22Rv1 (cell line): ENCODE data around the gene ASXL3.

Experiments
- H3K27ac ChIP-seq: fragments of 450-650 bp; 2 replicates; pipeline ENCODE4 v1.5.1; 2017
- ZFX ChIP-seq: fragments of 450-650 bp; IDR thresholded peaks from 2 replicates; pipeline ENCODE4 v1.6.1; 2017; ENCODE audit warnings: antibody characterized with exemption, borderline replicate concordance
- TF ChIP-seq, protein P1 (sequence below): fragments of 450-650 bp; IDR thresholded peaks from 2 replicates; pipeline ENCODE4 v1.5.1; 2017; ENCODE audit warnings: mild to moderate bottlenecking

Gene ASXL3

DNA sequence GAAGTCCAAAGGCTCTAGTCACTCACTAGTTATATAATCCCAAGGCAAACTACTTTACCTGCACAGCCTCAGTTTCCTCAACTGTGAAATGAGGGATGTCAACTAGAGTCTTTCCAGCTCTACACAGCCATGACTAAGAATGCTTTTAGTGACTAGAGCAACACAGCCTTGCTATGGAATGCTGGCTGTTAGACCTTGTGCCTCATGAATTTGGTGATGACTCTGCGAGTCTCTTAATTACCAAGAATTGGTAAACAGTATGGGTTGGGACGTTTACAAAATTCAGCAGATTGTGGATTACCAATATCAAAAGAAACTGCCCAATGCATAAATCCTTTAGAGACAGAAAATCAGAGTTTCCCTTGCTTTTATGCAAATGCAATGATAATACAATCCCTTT lies 163.7 kb downstream of the ASXL3 start:
- no peak overlapping the region for H3K27ac ChIP-seq
- TF ChIP-seq, protein P1, sequence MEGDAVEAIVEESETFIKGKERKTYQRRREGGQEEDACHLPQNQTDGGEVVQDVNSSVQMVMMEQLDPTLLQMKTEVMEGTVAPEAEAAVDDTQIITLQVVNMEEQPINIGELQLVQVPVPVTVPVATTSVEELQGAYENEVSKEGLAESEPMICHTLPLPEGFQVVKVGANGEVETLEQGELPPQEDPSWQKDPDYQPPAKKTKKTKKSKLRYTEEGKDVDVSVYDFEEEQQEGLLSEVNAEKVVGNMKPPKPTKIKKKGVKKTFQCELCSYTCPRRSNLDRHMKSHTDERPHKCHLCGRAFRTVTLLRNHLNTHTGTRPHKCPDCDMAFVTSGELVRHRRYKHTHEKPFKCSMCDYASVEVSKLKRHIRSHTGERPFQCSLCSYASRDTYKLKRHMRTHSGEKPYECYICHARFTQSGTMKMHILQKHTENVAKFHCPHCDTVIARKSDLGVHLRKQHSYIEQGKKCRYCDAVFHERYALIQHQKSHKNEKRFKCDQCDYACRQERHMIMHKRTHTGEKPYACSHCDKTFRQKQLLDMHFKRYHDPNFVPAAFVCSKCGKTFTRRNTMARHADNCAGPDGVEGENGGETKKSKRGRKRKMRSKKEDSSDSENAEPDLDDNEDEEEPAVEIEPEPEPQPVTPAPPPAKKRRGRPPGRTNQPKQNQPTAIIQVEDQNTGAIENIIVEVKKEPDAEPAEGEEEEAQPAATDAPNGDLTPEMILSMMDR: no peak
- TF ChIP-seq ZFX: no peak

DNA sequence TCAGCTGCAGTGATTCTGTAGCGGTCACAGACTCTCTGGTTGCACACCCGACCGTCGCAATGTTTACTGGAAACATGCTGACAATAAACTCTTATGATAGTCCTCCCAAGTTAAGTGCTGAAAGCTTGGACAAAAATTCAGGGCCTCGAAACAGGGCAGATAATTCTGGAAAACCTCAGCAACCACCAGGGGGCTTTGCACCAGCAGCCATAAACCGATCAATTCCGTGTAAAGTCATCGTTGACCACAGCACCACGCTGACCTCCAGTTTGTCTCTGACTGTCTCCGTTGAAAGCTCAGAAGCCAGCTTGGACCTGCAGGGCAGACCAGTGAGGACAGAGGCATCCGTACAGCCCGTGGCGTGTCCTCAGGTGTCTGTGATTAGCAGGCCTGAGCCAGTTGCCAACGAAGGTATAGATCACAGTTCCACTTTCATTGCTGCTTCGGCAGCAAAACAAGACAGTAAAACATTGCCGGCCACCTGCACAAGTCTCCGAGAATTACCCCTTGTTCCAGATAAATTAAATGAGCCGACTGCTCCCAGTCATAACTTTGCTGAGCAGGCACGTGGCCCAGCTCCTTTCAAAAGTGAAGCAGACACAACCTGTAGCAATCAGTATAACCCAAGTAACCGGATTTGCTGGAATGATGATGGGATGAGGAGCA lies 166.1 kb downstream of the ASXL3 start:
- no peak overlapping the region for H3K27ac ChIP-seq
- TF ChIP-seq, protein P1: peak; percentile 26
- TF ChIP-seq ZFX: no peak

DNA sequence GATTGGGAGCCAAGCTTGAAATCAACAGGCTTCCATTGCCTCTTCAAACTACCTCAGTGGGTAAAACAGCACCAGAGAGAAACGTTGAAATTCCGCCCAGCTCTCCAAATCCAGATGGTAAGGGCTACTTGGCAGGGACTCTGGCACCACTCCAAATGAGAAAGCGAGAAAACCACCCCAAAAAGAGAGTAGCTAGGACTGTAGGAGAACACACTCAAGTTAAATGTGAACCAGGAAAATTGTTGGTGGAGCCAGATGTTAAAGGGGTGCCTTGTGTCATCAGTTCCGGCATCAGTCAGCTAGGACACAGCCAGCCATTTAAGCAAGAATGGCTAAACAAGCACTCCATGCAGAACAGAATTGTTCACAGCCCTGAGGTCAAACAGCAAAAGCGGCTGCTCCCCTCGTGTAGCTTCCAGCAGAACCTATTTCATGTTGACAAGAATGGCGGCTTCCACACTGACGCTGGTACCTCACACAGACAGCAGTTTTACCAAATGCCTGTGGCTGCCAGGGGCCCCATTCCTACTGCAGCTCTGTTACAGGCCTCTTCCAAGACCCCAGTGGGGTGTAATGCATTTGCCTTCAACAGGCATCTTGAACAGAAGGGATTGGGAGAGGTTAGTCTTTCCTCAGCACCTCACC lies 167.3 kb downstream of the ASXL3 start:
- TF ChIP-seq ZFX: no peak
- TF ChIP-seq, protein P1: no peak
- no peak overlapping the region for H3K27ac ChIP-seq

DNA sequence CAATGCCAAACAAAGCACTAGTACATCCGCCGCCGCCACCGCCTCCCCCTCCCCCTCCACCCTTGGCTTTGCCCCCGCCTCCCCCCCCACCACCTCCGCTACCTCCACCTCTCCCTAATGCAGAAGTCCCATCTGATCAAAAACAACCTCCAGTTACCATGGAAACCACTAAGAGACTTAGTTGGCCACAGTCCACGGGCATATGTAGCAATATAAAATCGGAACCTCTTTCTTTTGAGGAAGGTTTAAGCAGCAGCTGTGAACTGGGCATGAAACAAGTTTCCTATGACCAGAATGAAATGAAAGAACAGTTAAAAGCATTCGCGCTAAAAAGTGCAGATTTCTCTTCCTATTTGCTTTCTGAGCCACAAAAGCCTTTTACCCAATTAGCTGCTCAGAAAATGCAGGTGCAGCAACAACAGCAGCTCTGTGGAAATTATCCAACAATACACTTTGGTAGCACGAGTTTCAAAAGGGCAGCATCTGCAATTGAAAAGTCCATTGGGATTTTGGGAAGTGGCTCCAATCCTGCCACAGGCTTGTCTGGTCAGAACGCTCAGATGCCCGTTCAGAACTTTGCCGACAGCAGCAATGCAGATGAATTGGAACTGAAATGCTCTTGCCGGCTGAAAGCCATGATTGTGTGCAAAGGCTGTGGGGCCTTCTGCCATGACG lies 168.0 kb downstream of the ASXL3 start:
- TF ChIP-seq, protein P1: no peak
- no peak for TF ChIP-seq ZFX

DNA sequence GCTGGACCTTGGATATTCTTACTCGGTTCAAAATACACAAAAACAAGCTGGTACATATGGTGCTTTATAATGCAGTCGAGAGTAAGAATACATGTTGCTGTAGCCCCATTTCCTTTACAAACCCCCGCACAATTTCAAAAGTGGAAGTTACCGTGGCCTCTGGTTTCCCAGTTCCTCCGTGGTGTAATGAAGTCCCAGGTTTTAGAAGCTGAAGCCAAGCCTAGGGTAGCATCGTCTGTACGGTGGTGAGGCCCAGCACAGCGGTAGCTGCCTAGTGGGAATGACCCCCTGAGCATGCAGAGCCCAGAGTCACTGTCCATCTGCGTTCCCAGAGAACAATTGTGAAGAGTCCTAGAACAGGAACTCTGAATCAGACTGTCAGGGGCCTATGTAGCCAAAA lies 171.8 kb downstream of the ASXL3 start:
- TF ChIP-seq ZFX: no peak
- TF ChIP-seq, protein P1: no peak
- no peak overlapping the region for H3K27ac ChIP-seq

More for the DNA sequence above, 168.0 kb downstream of the ASXL3 start:
- no peak overlapping the region for H3K27ac ChIP-seq

DNA sequence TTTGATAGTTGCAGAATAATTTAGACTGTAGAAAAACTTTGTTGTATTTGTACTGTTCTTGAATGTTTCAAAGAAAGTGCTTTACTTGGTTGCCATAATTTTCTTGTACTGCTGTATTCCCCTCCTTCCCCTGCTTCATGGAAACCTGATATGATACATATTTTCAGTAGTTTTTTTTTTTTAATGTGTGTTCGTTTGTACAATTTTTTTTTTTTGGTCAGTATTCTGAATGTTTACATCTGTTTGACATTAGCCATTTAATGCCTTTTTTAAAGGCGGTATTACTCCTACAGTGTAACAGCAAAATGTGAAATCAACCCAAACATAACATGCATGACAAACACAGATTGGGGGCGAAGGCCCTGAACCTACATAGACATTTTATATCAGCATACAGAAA lies 172.3 kb downstream of the ASXL3 start:
- TF ChIP-seq, protein P1: no peak
- no peak for TF ChIP-seq ZFX
- H3K27ac ChIP-seq: no peak overlapping the region

DNA sequence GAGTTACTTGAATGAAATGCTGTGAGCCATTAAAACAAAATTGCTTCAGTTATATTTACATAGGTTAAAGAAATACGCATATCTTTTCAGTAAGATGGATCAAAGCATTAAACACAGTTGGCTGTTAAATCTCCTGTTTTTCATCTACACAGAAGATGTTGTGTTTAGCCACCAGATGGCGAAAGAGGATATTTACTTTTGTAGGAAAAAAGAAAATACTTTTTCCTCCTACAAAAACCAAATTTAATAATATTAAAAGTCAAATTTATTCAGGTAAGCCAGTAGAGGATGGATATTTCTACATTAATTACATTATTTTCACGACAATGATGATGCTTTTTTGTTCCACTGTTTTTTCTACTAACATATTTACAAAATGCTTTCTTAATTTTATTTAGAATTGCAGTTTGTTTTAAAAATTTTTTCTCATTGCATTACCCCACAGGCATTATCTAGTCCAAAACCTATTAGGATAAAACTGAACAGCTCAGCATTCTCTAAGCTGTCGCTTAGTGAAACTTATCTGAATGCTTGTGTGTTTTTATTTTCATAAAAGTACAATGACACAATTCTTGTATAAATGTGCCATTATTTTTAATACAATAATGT lies 173.7 kb downstream of the ASXL3 start:
- TF ChIP-seq, protein P1: peak; percentile 79
- no peak for TF ChIP-seq ZFX
- H3K27ac ChIP-seq: no peak overlapping the region
